OCI-LY7 (cell line): ENCODE results near the gene LYRM2. TPM values are rescaled to one million over a fixed set of nuclear protein-coding genes. Genes with fewer than 3 reads are reported as not detected.
A peak's percentile ranks its signal among the peaks of the same experiment; 100 is the strongest.

Experiments
- BruUV-seq: library from RNA; stranded (reverse); fragments of 400-500 nt; replicated peaks from 2 replicates; lab custom pipeline; 2021; lab: Mats Ljungman, UMichigan
- CTCF ChIA-PET: fragments of 300-600 bp; sonication (Branson Sonifier 250); formaldehyde crosslinking; loops from one replicate; lab custom pipeline; 2022; ENCODE audit warnings: antibody characterized with exemption; ENCODE audit not compliant: unreplicated experiment; lab: Charles Lee
- POLR2A ChIA-PET: fragments of 300-600 bp; sonication (Branson Sonifier 250); formaldehyde crosslinking; loops from one replicate; lab custom pipeline; 2022; ENCODE audit warnings: antibody characterized with exemption; lab: Charles Lee
- DNase-seq: peaks from one replicate; pipeline ENCODE4 v3.0.0-alpha.2; 2015; ENCODE audit warnings: low spot score
- H2AFZ ChIP-seq: fragments of 200-600 bp; sonication (generic), shearing (Covaris generic); 2 replicates; pipeline ENCODE4 v1.6.1; 2014; ENCODE audit warnings: mild to moderate bottlenecking, antibody characterized with exemption, low read length, moderate library complexity
- H3K27ac ChIP-seq: fragments of 200-600 bp; sonication (generic); 2 replicates; pipeline ENCODE4 v1.5.1; 2014; ENCODE audit warnings: mixed run types, low read depth, mild to moderate bottlenecking, moderate library complexity, low read length, inconsistent platforms; ENCODE audit not compliant: poor library complexity, severe bottlenecking
- H3K36me3 ChIP-seq: fragments of 200-600 bp; sonication (generic); 2 replicates; pipeline ENCODE4 v1.6.1; 2014; ENCODE audit warnings: mild to moderate bottlenecking, antibody characterized with exemption, low read length, moderate library complexity, mixed read lengths; ENCODE audit not compliant: insufficient read depth
- H3K4me1 ChIP-seq: fragments of 200-600 bp; sonication (generic); 2 replicates; pipeline ENCODE4 v1.5.1; 2014; ENCODE audit warnings: mild to moderate bottlenecking, low read length; ENCODE audit not compliant: insufficient read depth, poor library complexity, severe bottlenecking
- H3K4me2 ChIP-seq: fragments of 200-600 bp; sonication (generic); 2 replicates; pipeline ENCODE4 v1.6.1; 2014; ENCODE audit warnings: mild to moderate bottlenecking, low read length
- H3K4me3 ChIP-seq: fragments of 200-600 bp; sonication (generic); 2 replicates; pipeline ENCODE4 v1.5.1; 2014; ENCODE audit warnings: mild to moderate bottlenecking, low read depth, low read length; ENCODE audit not compliant: poor library complexity, severe bottlenecking
- H3K79me2 ChIP-seq: fragments of 200-600 bp; sonication (generic); 2 replicates; pipeline ENCODE4 v1.6.1; 2016; ENCODE audit warnings: low read depth, mild to moderate bottlenecking, low read length, moderate library complexity, mixed read lengths; ENCODE audit not compliant: insufficient read depth
- H3K9me2 ChIP-seq: fragments of 200-600 bp; sonication (generic); 2 replicates; pipeline ENCODE4 v1.6.1; 2016; ENCODE audit warnings: mild to moderate bottlenecking, low read length, mixed read lengths; ENCODE audit not compliant: insufficient read depth
- H3K9me3 ChIP-seq: fragments of 200-600 bp; sonication (generic); 2 replicates; pipeline ENCODE4 v1.6.1; 2014; ENCODE audit warnings: mild to moderate bottlenecking, mixed run types, low read length, mixed read lengths
- H4K20me1 ChIP-seq: fragments of 200-600 bp; sonication (generic); 2 replicates; pipeline ENCODE4 v1.6.1; 2014; ENCODE audit warnings: mild to moderate bottlenecking, antibody characterized with exemption, low read length, moderate library complexity, mixed read lengths; ENCODE audit not compliant: insufficient read depth
- CTCF ChIP-seq: fragments of 200-600 bp; sonication (generic); conservative IDR thresholded peaks from 2 replicates; pipeline ENCODE4 v1.5.1; 2014; ENCODE audit warnings: mild to moderate bottlenecking, antibody characterized with exemption, low read length, moderate library complexity, mixed read lengths
- EZH2phosphoT487 ChIP-seq: fragments of 200-600 bp; sonication (generic); IDR thresholded peaks from 2 replicates; pipeline ENCODE4 v1.6.1; 2018; ENCODE audit warnings: low read depth, borderline replicate concordance, mild to moderate bottlenecking, mixed run types, antibody characterized with exemption, low read length, moderate library complexity, mixed read lengths
- intact Hi-C: fragments of 100-400 bp; cut with micrococcal nuclease; formaldehyde crosslinking; loops from one replicate; pipeline ENCODE4 v1.10.0; 2022; ENCODE audit not compliant: unreplicated experiment
- total RNA-seq, 2 experiments: library from RNA; depleted of rRNA in 1 of 2; stranded (reverse); fragments of >200 nt in 1 of 2; shearing (Covaris generic) in 1 of 2; gene quantifications; 2 replicates each; pipeline ENCODE4 v1.2.3, GENCODE V29; 2014 to 2022

LYRM2 gene
- total RNA-seq, 2 experiments from 2014 or later, result 17.7 to 40.6 TPM

GRCh38 chr6:89610149-89610642 is 28.4 kb downstream of the LYRM2 start:
- H3K9me3 ChIP-seq, result no peaks in the 10 kb centered on the region
- H3K4me2 ChIP-seq, result no peak overlapping the region
- no peaks in the 10 kb centered on the region for H3K79me2 ChIP-seq
- H3K4me1 ChIP-seq, result peaks cover 26% of the 10 kb centered on the region
- intact Hi-C loops, result loop anchor here (1.0 to 10.0 kb wide), 4 partner anchors 177 to 635 kb away; partner anchors contain the start of gene ANKRD6
- peak; percentile 72 for DNase-seq
- H3K9me2 ChIP-seq, result no peaks in the 10 kb centered on the region
- no peaks in the 10 kb centered on the region for H4K20me1 ChIP-seq
- no TSS peak for BruUV-seq
- ChIA-PET POLR2A (interaction anchor here (0.5 to 0.6 kb wide), 2 partner anchors 43 to 534 kb away, joined by 3 read pairs; no protein-coding TSS in a partner anchor), CTCF (interaction anchor here (1.1 kb wide), 1 partner anchor 238 kb away, joined by 4 read pairs; no protein-coding TSS in a partner anchor)
- H3K4me3 ChIP-seq, result no peak overlapping the region
- no peak overlapping the region for H3K27ac ChIP-seq
- TF ChIP-seq CTCF (peak; percentile 99), EZH2phosphoT487 (no peak)
- H3K36me3 ChIP-seq, result no peaks in the 10 kb centered on the region
- no peak overlapping the region for H2AFZ ChIP-seq

GRCh38 chr6:89605861-89606260 is 32.7 kb downstream of the LYRM2 start:
- POLR2A ChIA-PET, result no interaction called here
- no peak overlapping the region for H3K4me3 ChIP-seq
- no peaks in the 10 kb centered on the region for H4K20me1 ChIP-seq
- no peaks in the 10 kb centered on the region for H3K9me2 ChIP-seq
- no peaks in the 10 kb centered on the region for H3K9me3 ChIP-seq
- CTCF ChIA-PET, result no interaction called here
- DNase-seq, result no peak
- intact Hi-C loops, result no loop called here
- no TSS peak for BruUV-seq
- no peaks in the 10 kb centered on the region for H3K79me2 ChIP-seq
- no peaks in the 10 kb centered on the region for H3K36me3 ChIP-seq
- no peak overlapping the region for H2AFZ ChIP-seq
- H3K4me1 ChIP-seq, result no peaks in the 10 kb centered on the region
- no peak overlapping the region for H3K4me2 ChIP-seq
- no peak overlapping the region for H3K27ac ChIP-seq
- TF ChIP-seq EZH2phosphoT487 (no peak), CTCF (no peak)

- H4K20me1 ChIP-seq, result no peaks in the 10 kb centered on the region
- no peaks in the 10 kb centered on the region for H3K79me2 ChIP-seq
- CTCF ChIA-PET, result no interaction called here
- H2AFZ ChIP-seq, result no peak overlapping the region
- no peaks in the 10 kb centered on the region for H3K9me2 ChIP-seq
- no peak overlapping the region for H3K4me2 ChIP-seq
- BruUV-seq, result no TSS peak
- H3K4me1 ChIP-seq, result no peaks in the 10 kb centered on the region
- no peak overlapping the region for H3K4me3 ChIP-seq
- no peak overlapping the region for H3K27ac ChIP-seq
- POLR2A ChIA-PET, result interaction anchor here (0.6 to 1.7 kb wide), 8 partner anchors 8 to 1604 kb away, joined by 3 to 4 read pairs (median 4); no protein-coding TSS in a partner anchor
- no peaks in the 10 kb centered on the region for H3K36me3 ChIP-seq
- intact Hi-C loops, result no loop called here
- DNase-seq, result no peak
- no peaks in the 10 kb centered on the region for H3K9me3 ChIP-seq
- TF ChIP-seq CTCF (no peak), EZH2phosphoT487 (no peak)
Observed at GRCh38 chr6:89604653-89605052, 33.9 kb downstream of the LYRM2 start.
